Kidney (tissue), 14 donors: ENCODE data around the gene IGFBP1. TPM values are rescaled to one million over a fixed set of nuclear protein-coding genes. Genes with fewer than 3 reads are reported as not detected.

Source experiments
- DNase-seq, 5 donors: peaks; one replicate each; pipeline ENCODE4 v3.0.0-alpha.2; 2013 to 2020
- FAIRE-seq: peaks from 2 replicates; lab custom pipeline; 2012; peaks lifted over from hg19 to GRCh38; lab: Jason Lieb, UNC
- H3K27ac ChIP-seq, 2 donors: one replicate each; pipeline ENCODE4 v1.7.0; 2013; ENCODE audit warnings: low read depth in 2 of 2, low read length in 2 of 2, inconsistent platforms in 1 of 2
- H3K27me3 ChIP-seq: one replicate; pipeline ENCODE4 v1.7.1; 2013; ENCODE audit warnings: low read length, inconsistent platforms; ENCODE audit not compliant: control insufficient read depth, insufficient read depth
- H3K36me3 ChIP-seq, 3 donors: one replicate each; pipeline versions ENCODE4 v1.7.0 to v1.7.1; 2013; ENCODE audit warnings: low read length in 3 of 3, control low read depth in 1 of 3, inconsistent platforms in 1 of 3; ENCODE audit not compliant: insufficient read depth in 3 of 3, control insufficient read depth in 2 of 3
- H3K4me1 ChIP-seq, 3 donors: one replicate each; pipeline versions ENCODE4 v1.7.0 to v1.7.1; 2013; ENCODE audit warnings: low read length in 3 of 3, inconsistent platforms in 1 of 3, low read depth in 1 of 3; ENCODE audit not compliant: control insufficient read depth in 2 of 3, insufficient read depth in 2 of 3
- H3K4me3 ChIP-seq, 3 donors: one replicate each; pipeline versions ENCODE4 v1.7.0 to v1.8.1; 2013; ENCODE audit warnings: low read length in 3 of 3, control low read depth in 1 of 3, inconsistent platforms in 1 of 3
- H3K9ac ChIP-seq, 3 donors: one replicate each; pipeline versions ENCODE4 v1.7.0 to v1.7.1; 2013; ENCODE audit warnings: low read length in 3 of 3, control low read depth in 1 of 3, inconsistent platforms in 1 of 3
- H3K9me3 ChIP-seq, 3 donors: one replicate each; pipeline versions ENCODE4 v1.7.0 to v1.7.1; 2013; ENCODE audit warnings: low read length in 3 of 3, control low read depth in 1 of 3, inconsistent platforms in 1 of 3; ENCODE audit not compliant: control insufficient read depth in 2 of 3, insufficient read depth in 1 of 3
- intact Hi-C: fragments of 100-400 bp; cut with DNase I; formaldehyde crosslinking; loops from one replicate; pipeline ENCODE4 v1.11.1; 2022
- polyA plus RNA-seq: library from polyadenylated mRNA; stranded (reverse); fragments of 350-450 nt; fragmentation: Illumina TruSeq; extraction: RNeasy Lipid Tissue Mini Kit (QIAGEN cat#74804); gene quantifications from one replicate; pipeline ENCODE4 v1.2.3, GENCODE V29; 2014; ENCODE audit warnings: low read depth, low replicate concordance; ENCODE audit not compliant: insufficient read depth
- total RNA-seq: library from RNA; stranded (reverse); fragmentation: NEBNext Ultra II Directional; extraction: Animal tissue kit (Norgen Biotek cat#: 25700); gene quantifications from one replicate; pipeline ENCODE4 v1.2.1, GENCODE V29; 2021
- TF ChIP-seq, protein P1 (sequence below): IDR thresholded peaks from 3 replicates; pipeline ENCODE4 v1.5.1; 2012; ENCODE audit warnings: mild to moderate bottlenecking, moderate library complexity, borderline replicate concordance; ENCODE audit not compliant: insufficient read depth; ENCODE audit errors: extremely low read depth
- donor health status: control.
- donor health status: control.
- donor health status: control.
- donor health status: control.
- donor health status: control.
- donor health status: DM: yes; HTN: yes; CAD: no.
- donor health status: Normal renal cell carcinoma (clear cell type).

Gene IGFBP1
- total and polyA plus RNA-seq, 2 donors from 2014 or later, result 0.65 TPM; not detected in 1

DNA sequence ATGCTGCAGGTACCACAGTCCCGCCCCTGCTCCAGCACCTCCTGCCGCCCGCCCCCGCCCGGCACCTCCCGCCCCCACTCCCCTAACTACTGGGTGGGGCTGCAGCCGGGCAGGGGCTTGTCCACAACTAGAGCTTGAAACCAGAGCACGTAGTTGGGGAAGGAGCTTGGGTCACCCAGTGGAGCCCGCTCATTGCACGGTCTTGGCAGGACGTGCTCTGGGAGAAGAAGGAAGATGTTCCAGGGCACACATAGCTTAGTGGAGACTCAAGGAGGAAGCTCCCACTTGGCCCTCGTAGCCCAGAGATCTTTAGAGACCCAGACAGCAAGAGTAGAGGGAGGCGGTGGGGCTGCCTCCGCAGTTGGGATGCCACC lies 692 bp downstream of the IGFBP1 start:
- Histone ChIP-seq H3K4me3 (no peak overlapping the region), H3K9ac (no peak overlapping the region)
- intact Hi-C loops, result no loop called here

DNA sequence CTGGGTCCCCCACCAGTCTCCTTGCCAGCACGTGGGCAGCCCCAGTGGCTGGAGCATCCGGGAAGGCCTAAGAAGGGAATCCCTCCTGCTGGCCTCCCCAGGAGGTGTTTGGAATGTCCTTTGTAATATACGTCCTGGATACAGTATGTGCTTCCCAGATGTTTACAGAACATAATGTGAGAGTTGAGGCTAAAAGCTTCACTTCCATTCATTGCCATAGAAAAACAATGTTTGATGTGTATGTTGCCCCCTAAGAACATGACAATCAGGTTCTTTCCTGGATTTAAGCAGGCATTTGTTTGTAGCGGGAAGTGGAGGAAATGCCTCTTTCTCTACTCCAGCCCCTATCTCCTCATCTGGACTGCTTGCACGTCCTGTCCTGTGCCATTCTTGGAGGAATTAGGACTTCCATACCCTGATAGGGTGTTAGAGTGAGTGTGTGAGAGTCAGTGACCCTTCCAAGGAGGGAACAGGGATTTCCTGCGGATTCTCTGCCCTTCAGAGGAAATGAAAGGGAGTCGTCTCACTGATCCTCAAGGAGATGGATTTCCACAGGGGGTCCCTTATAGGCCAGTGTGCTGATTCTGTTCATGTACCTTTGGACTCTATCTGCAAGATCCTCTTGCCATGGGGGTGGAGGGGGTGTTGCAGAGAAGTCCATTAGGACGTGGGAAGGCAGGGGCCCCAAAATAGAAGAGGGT lies 1.2 kb downstream of the IGFBP1 start:
- H3K27me3 ChIP-seq, result peaks cover 13% of the 10 kb centered on the region

More for the DNA sequence above, 692 bp downstream of the IGFBP1 start:
- no peak overlapping the region for H3K27ac ChIP-seq
- TF ChIP-seq, protein P1, sequence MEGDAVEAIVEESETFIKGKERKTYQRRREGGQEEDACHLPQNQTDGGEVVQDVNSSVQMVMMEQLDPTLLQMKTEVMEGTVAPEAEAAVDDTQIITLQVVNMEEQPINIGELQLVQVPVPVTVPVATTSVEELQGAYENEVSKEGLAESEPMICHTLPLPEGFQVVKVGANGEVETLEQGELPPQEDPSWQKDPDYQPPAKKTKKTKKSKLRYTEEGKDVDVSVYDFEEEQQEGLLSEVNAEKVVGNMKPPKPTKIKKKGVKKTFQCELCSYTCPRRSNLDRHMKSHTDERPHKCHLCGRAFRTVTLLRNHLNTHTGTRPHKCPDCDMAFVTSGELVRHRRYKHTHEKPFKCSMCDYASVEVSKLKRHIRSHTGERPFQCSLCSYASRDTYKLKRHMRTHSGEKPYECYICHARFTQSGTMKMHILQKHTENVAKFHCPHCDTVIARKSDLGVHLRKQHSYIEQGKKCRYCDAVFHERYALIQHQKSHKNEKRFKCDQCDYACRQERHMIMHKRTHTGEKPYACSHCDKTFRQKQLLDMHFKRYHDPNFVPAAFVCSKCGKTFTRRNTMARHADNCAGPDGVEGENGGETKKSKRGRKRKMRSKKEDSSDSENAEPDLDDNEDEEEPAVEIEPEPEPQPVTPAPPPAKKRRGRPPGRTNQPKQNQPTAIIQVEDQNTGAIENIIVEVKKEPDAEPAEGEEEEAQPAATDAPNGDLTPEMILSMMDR, result no peak
- peaks cover 13% of the 10 kb centered on the region for H3K27me3 ChIP-seq
- peaks cover 0 to 8% (median 0%) of the 10 kb centered on the region in 3 donors for H3K4me1 ChIP-seq
- H3K36me3 ChIP-seq, result no peaks in the 10 kb centered on the region
- no peak for FAIRE-seq
- peak in 2 of 5 donors; percentile 57 to 60 for DNase-seq
- no peaks in the 10 kb centered on the region for H3K9me3 ChIP-seq

DNA sequence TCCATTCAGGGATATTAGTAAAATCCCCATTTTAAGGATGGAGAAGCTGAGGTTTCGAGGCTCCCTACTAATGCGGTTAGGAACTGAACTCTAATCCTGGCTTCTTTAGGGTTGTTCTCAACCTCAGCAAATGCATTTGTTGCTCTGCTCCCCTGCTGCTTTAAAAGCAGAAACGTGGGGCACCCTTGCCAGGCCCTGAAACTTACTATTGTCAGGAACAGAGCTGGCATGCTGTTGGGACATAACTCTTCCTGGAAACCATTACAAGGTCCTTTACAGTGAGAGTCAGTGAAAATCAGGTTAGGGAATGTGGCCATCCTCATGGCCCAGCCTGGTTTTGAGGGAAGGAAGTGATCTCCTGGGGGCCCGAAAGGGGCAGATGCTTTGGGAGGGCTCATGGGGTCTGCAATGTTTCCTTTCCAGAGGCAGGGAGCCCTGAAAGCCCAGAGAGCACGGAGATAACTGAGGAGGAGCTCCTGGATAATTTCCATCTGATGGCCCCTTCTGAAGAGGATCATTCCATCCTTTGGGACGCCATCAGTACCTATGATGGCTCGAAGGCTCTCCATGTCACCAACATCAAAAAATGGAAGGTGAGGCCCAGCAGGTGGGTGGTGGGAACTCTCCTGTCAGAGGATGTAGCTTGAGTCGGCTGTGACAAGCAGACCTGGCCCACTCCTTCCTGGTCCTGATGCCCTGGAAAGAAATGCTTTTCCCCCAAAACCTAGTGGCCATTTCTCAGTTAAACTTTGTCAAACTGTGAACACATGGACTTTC lies 2.0 kb downstream of the IGFBP1 start:
- FAIRE-seq, result no peak
- intact Hi-C loops, result no loop called here
- Histone ChIP-seq H3K27me3 (peaks cover 13% of the 10 kb centered on the region), H3K27ac (no peak overlapping the region), H3K36me3 (no peaks in the 10 kb centered on the region), H3K4me1 (peaks cover 0 to 8% (median 0%) of the 10 kb centered on the region in 3 donors), H3K9ac (no peak overlapping the region), H3K9me3 (no peaks in the 10 kb centered on the region), H3K4me3 (no peak overlapping the region)
- TF ChIP-seq, protein P1, result no peak
- no peak for DNase-seq

More for the DNA sequence above, 1.2 kb downstream of the IGFBP1 start:
- FAIRE-seq (no peak), DNase-seq (no peak)
- TF ChIP-seq, protein P1, result no peak
- H3K9me3 ChIP-seq, result no peaks in the 10 kb centered on the region
- intact Hi-C loops, result no loop called here
- H3K27ac ChIP-seq, result no peak overlapping the region
- H3K4me3 ChIP-seq, result no peak overlapping the region
- H3K9ac ChIP-seq, result no peak overlapping the region
- no peaks in the 10 kb centered on the region for H3K36me3 ChIP-seq
- peaks cover 0 to 8% (median 0%) of the 10 kb centered on the region in 3 donors for H3K4me1 ChIP-seq
